Upper lobe of left lung (tissue), 4 donors: Measurements from ENCODE around the gene TMEM178B.

Experiments used
- CTCF ChIP-seq, 6 experiments: fragments of 450-650 bp in 4 of 6; fragments of 200-600 bp in 2 of 6; sonication (generic) in 2 of 6; IDR thresholded peaks; one replicate each; pipeline ENCODE4 v1.5.1; 2016 to 2019; ENCODE audit warnings: antibody characterized with exemption in 6 of 6
- POLR2A ChIP-seq, 4 donors: fragments of 450-650 bp; IDR thresholded peaks; one replicate each; pipeline ENCODE4 v1.5.1; 2016 to 2017; ENCODE audit warnings: antibody characterized with exemption in 4 of 4, mild to moderate bottlenecking in 2 of 4

GRCh38 chr7:141244435-141244834 lies 170.6 kb downstream of the TMEM178B start:
- TF ChIP-seq CTCF (IDR thresholded peaks at IDR 0.05) (no peak), POLR2A (IDR thresholded peaks at IDR 0.05) (no peak)
